CD4-positive, alpha-beta T cell (primary cell): Measurements from ENCODE around the gene PRKCA. TPM values are rescaled to one million over a fixed set of nuclear protein-coding genes. Genes with fewer than 3 reads are reported as not detected.

Experiments
- ATAC-seq: fragments of 200-7000 bp; cut with Tn5 transposase; one replicate; pipeline ENCODE4 v1.10.0; 2022; ENCODE audit warnings: mild to moderate bottlenecking; ENCODE audit not compliant: poor library complexity
- CTCF ChIA-PET: fragments of 350-600 bp; sonication (Branson Sonifier 250); formaldehyde crosslinking; loops from one replicate; lab custom pipeline; 2021; ENCODE audit warnings: antibody characterized with exemption, inconsistent platforms; lab: Charles Lee
- POLR2A ChIA-PET: fragments of 350-600 bp; sonication (Branson Sonifier 250); formaldehyde crosslinking; loops from one replicate; lab custom pipeline; 2021; ENCODE audit warnings: antibody characterized with exemption, inconsistent platforms; lab: Charles Lee
- DNase-seq, 14 experiments: peaks; one replicate each; pipeline ENCODE4 v3.0.0-alpha.2; 2013 to 2020; ENCODE audit warnings: mixed read lengths in 2 of 14
- H3K27ac ChIP-seq, 2 donors: one replicate each; pipeline versions ENCODE4 v1.5.1 to v1.7.0; 2013; ENCODE audit warnings: low read length in 2 of 2, low read depth in 1 of 2, mild to moderate bottlenecking in 1 of 2
- H3K27me3 ChIP-seq, 2 experiments: 1 replicate in 1 of 2; 2 replicates in 1 of 2; pipeline versions ENCODE4 v1.6.1 to v1.7.0; 2013; ENCODE audit warnings: low read length in 2 of 2, control low read depth in 1 of 2, mild to moderate bottlenecking in 1 of 2, moderate library complexity in 1 of 2; ENCODE audit not compliant: insufficient read depth in 2 of 2, control insufficient read depth in 1 of 2
- H3K36me3 ChIP-seq: one replicate; pipeline ENCODE4 v1.6.1; 2013; ENCODE audit warnings: low read length, control low read depth; ENCODE audit not compliant: insufficient read depth
- H3K4me1 ChIP-seq: one replicate; pipeline ENCODE4 v1.6.1; 2013; ENCODE audit warnings: low read length, control low read depth; ENCODE audit not compliant: insufficient read depth
- H3K4me3 ChIP-seq: one replicate; pipeline ENCODE4 v1.5.1; 2013; ENCODE audit warnings: mild to moderate bottlenecking, low read length, moderate library complexity
- H3K9me3 ChIP-seq, 2 experiments: 1 replicate in 1 of 2; 2 replicates in 1 of 2; pipeline versions ENCODE4 v1.6.1 to v1.7.0; 2013; ENCODE audit warnings: low read length in 2 of 2, mild to moderate bottlenecking in 2 of 2, control low read depth in 1 of 2, moderate library complexity in 1 of 2; ENCODE audit not compliant: control insufficient read depth in 1 of 2, insufficient read depth in 1 of 2
- H3K27ac Mint-ChIP-seq: one replicate; pipeline ENCODE4 v1.8.0; 2020; ENCODE audit warnings: mixed read lengths
- H3K27me3 Mint-ChIP-seq: one replicate; pipeline ENCODE4 v1.8.0; 2021; ENCODE audit warnings: mixed read lengths
- H3K36me3 Mint-ChIP-seq: one replicate; pipeline ENCODE4 v1.8.0; 2021; ENCODE audit warnings: low read depth, mixed read lengths
- H3K4me1 Mint-ChIP-seq: one replicate; pipeline ENCODE4 v1.8.0; 2021; ENCODE audit warnings: low read depth, mixed read lengths
- H3K4me3 Mint-ChIP-seq: one replicate; pipeline ENCODE4 v1.8.0; 2020; ENCODE audit warnings: mild to moderate bottlenecking, mixed read lengths
- H3K9me3 Mint-ChIP-seq: one replicate; pipeline ENCODE4 v1.8.0; 2020; ENCODE audit warnings: mixed read lengths
- CTCF ChIP-seq: fragments of 200-600 bp; IDR thresholded peaks from one replicate; pipeline ENCODE4 v1.8.0; 2022; ENCODE audit warnings: antibody characterized with exemption, mild to moderate bottlenecking
- intact Hi-C, 2 experiments: fragments of 100-400 bp; cut with DNase I in 1 of 2; cut with micrococcal nuclease in 1 of 2; formaldehyde crosslinking; loops; one replicate each; pipeline versions ENCODE4 v1.15.1 to v1.9.0; 2023 to 2025; cut with DNase I, micrococcal nuclease
- total RNA-seq, 174 experiments: library from RNA in 2 of 174; stranded (reverse) in 2 of 174; gene quantifications; one replicate each; pipeline ENCODE4 v1.2.3 and lab custom pipeline; 2021 to 2026

The PRKCA gene
- total RNA-seq, 2 experiments from 2014 or later = 84.8 to 88.6 TPM

GRCh38 chr17:66364990-66365490 lies 62.6 kb downstream of the PRKCA start:
- no peaks in the 10 kb centered on the region for H3K9me3 ChIP-seq
- H3K27me3 ChIP-seq = no peaks in the 10 kb centered on the region
- no peak overlapping the region for H3K4me3 Mint-ChIP-seq
- ChIA-PET CTCF (no interaction called here), POLR2A (no interaction called here)
- peaks cover 88% of the 10 kb centered on the region for H3K4me1 Mint-ChIP-seq
- ATAC-seq (no peak), DNase-seq (peak in 2 of 14 experiments; percentile 22 to 31)
- H3K4me3 ChIP-seq = no peak overlapping the region
- no peak overlapping the region for H3K27ac ChIP-seq
- peak overlapping the region; percentile 2 for H3K27ac Mint-ChIP-seq
- no peaks in the 10 kb centered on the region for H3K9me3 Mint-ChIP-seq
- no peaks in the 10 kb centered on the region for H3K27me3 Mint-ChIP-seq
- H3K36me3 ChIP-seq = no peaks in the 10 kb centered on the region
- TF ChIP-seq CTCF = no peak
- intact Hi-C loops = no loop called here
- H3K4me1 ChIP-seq = peaks cover 29% of the 10 kb centered on the region
- H3K36me3 Mint-ChIP-seq = peaks cover 17% of the 10 kb centered on the region

GRCh38 chr17:66365903-66366302 lies 63.5 kb downstream of the PRKCA start:
- no peaks in the 10 kb centered on the region for H3K36me3 ChIP-seq
- Mint-ChIP-seq H3K36me3 (peaks cover 17% of the 10 kb centered on the region), H3K27me3 (no peaks in the 10 kb centered on the region), H3K27ac (peak overlapping the region; percentile 2), H3K9me3 (no peaks in the 10 kb centered on the region), H3K4me1 (peaks cover 85% of the 10 kb centered on the region), H3K4me3 (peak overlapping the region; percentile 16)
- no peak for ATAC-seq
- intact Hi-C loops = no loop called here
- no peak overlapping the region for H3K27ac ChIP-seq
- TF ChIP-seq CTCF = no peak
- ChIA-PET POLR2A (no interaction called here), CTCF (no interaction called here)
- H3K4me3 ChIP-seq = no peak overlapping the region
- H3K27me3 ChIP-seq = no peaks in the 10 kb centered on the region
- DNase-seq = no peak
- H3K4me1 ChIP-seq = peaks cover 26% of the 10 kb centered on the region
- no peaks in the 10 kb centered on the region for H3K9me3 ChIP-seq

GRCh38 chr17:66367107-66367506 lies 64.7 kb downstream of the PRKCA start:
- POLR2A ChIA-PET = no interaction called here
- intact Hi-C loops = no loop called here

More at GRCh38 chr17:66367107-66367506, 64.7 kb downstream of the PRKCA start:
- Mint-ChIP-seq H3K27ac (no peak overlapping the region), H3K4me3 (no peak overlapping the region), H3K4me1 (peaks cover 85% of the 10 kb centered on the region), H3K36me3 (peaks cover 17% of the 10 kb centered on the region), H3K27me3 (no peaks in the 10 kb centered on the region), H3K9me3 (no peaks in the 10 kb centered on the region)
- Histone ChIP-seq H3K36me3 (no peaks in the 10 kb centered on the region), H3K9me3 (no peaks in the 10 kb centered on the region), H3K4me3 (no peak overlapping the region), H3K27ac (no peak overlapping the region), H3K27me3 (no peaks in the 10 kb centered on the region), H3K4me1 (peaks cover 23% of the 10 kb centered on the region)
- DNase-seq (no peak), ATAC-seq (no peak)
- no peak for TF ChIP-seq CTCF
- CTCF ChIA-PET = no interaction called here
